Thymus (tissue), 11 donors: ENCODE results near the gene IL9R. TPM values are rescaled to one million over a fixed set of nuclear protein-coding genes. Genes with fewer than 3 reads are reported as not detected.
A peak's percentile ranks its signal among the peaks of the same experiment; 100 is the strongest.
"Not testable (repeated sequence)": the region's sequence is repeated elsewhere in the genome, so short reads cannot be mapped to it uniquely, and the experiment has no call there.

Experiments used
- DNase-seq, 9 donors: peaks; one replicate each; pipeline ENCODE4 v3.0.0-alpha.2; 2013; ENCODE audit warnings: low spot score in 9 of 9, low read depth in 6 of 9, missing footprints in 1 of 9
- H3K27ac ChIP-seq, 2 donors: one replicate each; pipeline ENCODE4 v1.5.1; 2013; ENCODE audit warnings: control low read depth in 1 of 2, low read depth in 1 of 2, low read length in 1 of 2, mild to moderate bottlenecking in 1 of 2, moderate library complexity in 1 of 2
- H3K27me3 ChIP-seq, 2 donors: one replicate each; pipeline ENCODE4 v1.5.1; 2013; ENCODE audit warnings: low read length in 1 of 2; ENCODE audit not compliant: control insufficient read depth in 2 of 2, insufficient read depth in 1 of 2
- H3K36me3 ChIP-seq, 2 donors: one replicate each; pipeline ENCODE4 v1.5.1; 2013; ENCODE audit warnings: low read length in 1 of 2, mild to moderate bottlenecking in 1 of 2, moderate library complexity in 1 of 2; ENCODE audit not compliant: control insufficient read depth in 2 of 2, insufficient read depth in 2 of 2
- H3K4me1 ChIP-seq, 2 donors: one replicate each; pipeline ENCODE4 v1.5.1; 2013; ENCODE audit warnings: low read length in 2 of 2; ENCODE audit not compliant: control insufficient read depth in 2 of 2, insufficient read depth in 2 of 2
- H3K4me3 ChIP-seq, 2 donors: one replicate each; pipeline ENCODE4 v1.5.1; 2013; ENCODE audit warnings: low read length in 2 of 2, control low read depth in 1 of 2, mild to moderate bottlenecking in 1 of 2
- H3K9me3 ChIP-seq, 2 donors: one replicate each; pipeline ENCODE4 v1.5.1; 2013; ENCODE audit warnings: low read length in 1 of 2, mild to moderate bottlenecking in 1 of 2; ENCODE audit not compliant: control insufficient read depth in 2 of 2, insufficient read depth in 1 of 2
- WGBS: extraction: QIAGEN DNeasy Blood & Tissue Kit; methylation state at CpG from one replicate; pipeline ENCODE4 v1.1.7; 2013; 5-methylcytosine and 5-hydroxymethylcytosine counted together
- polyA plus RNA-seq: library from polyadenylated mRNA; stranded (reverse); fragments of 200-250 nt; gene quantifications from one replicate; pipeline ENCODE4 v1.2.3, GENCODE V29; 2013
- total RNA-seq: library from RNA; stranded (reverse); fragments of 120-200 nt; gene quantifications from one replicate; pipeline ENCODE4 v1.2.4, GENCODE V29; 2013
- donor health status: healthy.

Gene IL9R
- total and polyA plus RNA-seq, 2 donors, result 6.9 to 8.9 TPM

- no peaks in the 10 kb centered on the region for H3K27me3 ChIP-seq
- H3K4me3 ChIP-seq, result no peak overlapping the region
- no peaks in the 10 kb centered on the region for H3K4me1 ChIP-seq
- 74% methylated on average over 1 of the region's 1 CpG for WGBS
- H3K36me3 ChIP-seq, result no peaks in the 10 kb centered on the region
- DNase-seq, result no peak
- no peak overlapping the region for H3K27ac ChIP-seq
- no peaks in the 10 kb centered on the region for H3K9me3 ChIP-seq
Measured at GRCh38 chrX:155962906-155963305, 34.6 kb upstream of the IL9R start.

DNA sequence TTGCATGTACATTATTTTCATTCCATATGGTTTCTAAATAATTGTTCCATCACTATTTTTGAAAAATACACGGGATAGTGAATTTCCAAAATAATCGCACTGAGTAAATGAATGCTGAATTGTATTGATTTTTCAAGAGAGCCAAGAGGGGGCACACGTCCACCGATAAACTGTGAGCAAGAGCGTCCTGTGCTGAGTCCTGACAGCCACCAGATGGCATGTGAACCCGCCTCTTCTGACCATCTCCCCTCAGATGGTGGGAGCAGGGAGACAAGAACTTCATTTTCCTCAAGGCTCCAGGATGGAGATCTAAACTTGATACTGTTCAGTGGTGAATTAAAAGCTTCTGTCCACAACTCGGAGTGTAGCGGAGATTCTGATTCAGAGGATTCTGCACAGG is 30.6 kb upstream of the IL9R start:
- H3K27ac ChIP-seq, result no peak overlapping the region
- no peaks in the 10 kb centered on the region for H3K27me3 ChIP-seq
- H3K9me3 ChIP-seq, result no peaks in the 10 kb centered on the region
- peak in 7 of 9 donors; percentile 8 to 64 (median 37) for DNase-seq
- WGBS, result 35% methylated on average over 8 of the region's 8 CpGs
- no peaks in the 10 kb centered on the region for H3K4me1 ChIP-seq
- no peaks in the 10 kb centered on the region for H3K36me3 ChIP-seq
- no peak overlapping the region for H3K4me3 ChIP-seq

- Histone ChIP-seq H3K27me3 (no peaks in the 10 kb centered on the region), H3K9me3 (no peaks in the 10 kb centered on the region), H3K36me3 (no peaks in the 10 kb centered on the region), H3K4me3 (no peak overlapping the region), H3K27ac (no peak overlapping the region), H3K4me1 (no peaks in the 10 kb centered on the region)
- no peak for DNase-seq
- 59% methylated on average over 3 of the region's 3 CpGs for WGBS
Measured at GRCh38 chrX:155967653-155968325, 29.7 kb upstream of the IL9R start.

DNA sequence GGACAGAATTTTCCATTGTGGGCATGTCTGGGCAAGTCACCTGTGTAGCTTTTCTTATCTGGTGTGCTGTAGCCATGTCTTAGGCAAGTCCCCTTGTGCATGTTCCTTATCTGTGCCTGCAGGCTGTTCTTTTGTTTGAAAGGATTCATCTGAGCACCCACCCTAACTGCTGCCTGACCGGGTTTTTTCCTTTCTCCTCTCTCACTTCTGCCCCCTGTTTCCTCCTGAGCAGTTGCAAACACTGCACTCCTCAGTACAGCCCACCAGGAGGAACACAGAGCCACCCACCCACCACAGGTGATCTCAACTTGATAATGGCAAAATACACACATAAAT is 29.2 kb upstream of the IL9R start:
- H3K36me3 ChIP-seq, result no peaks in the 10 kb centered on the region
- no peaks in the 10 kb centered on the region for H3K4me1 ChIP-seq
- H3K9me3 ChIP-seq, result no peaks in the 10 kb centered on the region
- H3K4me3 ChIP-seq, result no peak overlapping the region
- H3K27me3 ChIP-seq, result no peaks in the 10 kb centered on the region
- H3K27ac ChIP-seq, result no peak overlapping the region
- no peak for DNase-seq
- 47% methylated on average over 1 of the region's 1 CpG for WGBS

GRCh38 chrX:155968791-155969190 is 28.7 kb upstream of the IL9R start:
- H3K4me1 ChIP-seq, result no peaks in the 10 kb centered on the region
- H3K9me3 ChIP-seq, result no peaks in the 10 kb centered on the region
- no peak overlapping the region for H3K27ac ChIP-seq
- H3K36me3 ChIP-seq, result no peaks in the 10 kb centered on the region
- WGBS, result 28% methylated on average over 5 of the region's 5 CpGs
- DNase-seq, result no peak
- H3K4me3 ChIP-seq, result no peak overlapping the region
- no peaks in the 10 kb centered on the region for H3K27me3 ChIP-seq

DNA sequence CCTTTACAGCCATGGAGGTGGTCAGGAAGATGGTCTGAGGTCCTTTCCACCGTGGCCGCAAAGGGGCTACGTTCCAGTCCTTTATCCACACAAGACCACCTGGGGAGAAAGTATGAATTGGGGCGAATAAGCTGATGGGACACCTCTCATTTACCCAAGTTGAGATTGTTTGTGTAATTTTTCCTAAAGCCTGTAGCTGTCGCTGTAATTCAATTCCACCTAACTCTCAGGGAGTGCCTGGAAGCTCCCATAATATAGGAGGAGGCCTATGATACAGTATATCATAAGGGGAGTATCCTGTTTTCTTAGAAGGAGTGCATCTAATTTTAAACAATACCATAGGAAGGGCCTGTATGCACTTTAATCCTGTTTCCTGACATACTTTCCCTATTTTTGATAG is 25.8 kb upstream of the IL9R start:
- H3K4me1 ChIP-seq, H3K4me3 ChIP-seq, H3K27ac ChIP-seq, H3K27me3 ChIP-seq, DNase-seq, H3K36me3 ChIP-seq, H3K9me3 ChIP-seq: not testable (repeated sequence)
- 81% methylated on average over 5 of the region's 5 CpGs for WGBS

DNA sequence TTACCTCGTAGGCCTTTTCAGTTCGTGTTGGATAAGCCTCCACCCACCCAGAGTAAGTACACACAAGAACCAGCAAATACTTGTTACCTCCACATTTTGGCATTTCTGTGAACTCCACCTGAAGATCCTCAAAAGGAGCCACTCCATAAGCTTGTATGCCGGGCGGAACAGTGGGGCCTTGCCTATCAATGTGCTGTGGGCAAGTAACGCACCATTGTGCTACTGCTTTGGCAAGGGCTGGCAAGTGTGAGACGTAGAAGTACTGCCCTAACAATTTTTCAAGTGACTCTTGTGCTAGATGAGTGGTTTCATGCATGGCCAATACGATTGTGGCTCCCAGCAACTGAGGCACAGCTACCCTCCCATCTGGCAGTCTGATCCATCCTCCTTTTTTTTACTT is 25.3 kb upstream of the IL9R start:
- H3K27me3 ChIP-seq, H3K36me3 ChIP-seq, H3K4me1 ChIP-seq, H3K27ac ChIP-seq, DNase-seq, H3K4me3 ChIP-seq, H3K9me3 ChIP-seq: not testable (repeated sequence)
- WGBS, result 94% methylated on average over 7 of the region's 7 CpGs

DNA sequence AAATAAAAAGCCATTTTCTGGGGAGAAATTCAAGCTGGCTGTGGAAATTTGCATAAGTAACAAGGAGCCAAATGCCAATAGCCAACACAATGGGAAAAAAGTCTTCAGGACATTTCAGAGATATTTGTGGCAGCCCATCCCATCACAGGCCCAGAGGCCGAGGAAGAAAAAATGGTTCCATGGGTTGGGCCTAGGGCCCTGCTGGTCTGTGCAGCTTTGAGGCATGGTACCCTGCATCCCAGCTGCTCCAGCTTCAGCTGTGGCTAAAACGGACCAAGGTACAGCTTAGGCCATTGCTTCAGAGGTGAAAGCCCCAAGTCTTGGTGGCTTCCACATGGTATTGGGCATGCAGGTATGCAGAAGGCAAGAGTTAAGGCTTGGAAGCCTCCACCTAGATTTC is 14.2 kb upstream of the IL9R start:
- H3K27ac ChIP-seq, result no peak overlapping the region
- DNase-seq, result no peak
- H3K4me3 ChIP-seq, result no peak overlapping the region
- H3K9me3 ChIP-seq, result peaks cover 0 to 6% of the 10 kb centered on the region in 2 donors
- no peaks in the 10 kb centered on the region for H3K36me3 ChIP-seq
- 90% methylated on average over 2 of the region's 2 CpGs for WGBS
- no peaks in the 10 kb centered on the region for H3K27me3 ChIP-seq
- peaks cover 6 to 13% of the 10 kb centered on the region in 2 donors for H3K4me1 ChIP-seq

GRCh38 chrX:155985208-155985607 is 12.3 kb upstream of the IL9R start:
- no peak for DNase-seq
- 75% methylated on average over 2 of the region's 2 CpGs for whole genome bisulfite sequencing
- peaks cover 6 to 13% of the 10 kb centered on the region in 2 donors for H3K4me1 ChIP-seq
- H3K36me3 ChIP-seq, result no peaks in the 10 kb centered on the region
- no peaks in the 10 kb centered on the region for H3K27me3 ChIP-seq
- H3K9me3 ChIP-seq, result peaks cover 0 to 6% of the 10 kb centered on the region in 2 donors
- H3K4me3 ChIP-seq, result no peak overlapping the region
- no peak overlapping the region for H3K27ac ChIP-seq

DNA sequence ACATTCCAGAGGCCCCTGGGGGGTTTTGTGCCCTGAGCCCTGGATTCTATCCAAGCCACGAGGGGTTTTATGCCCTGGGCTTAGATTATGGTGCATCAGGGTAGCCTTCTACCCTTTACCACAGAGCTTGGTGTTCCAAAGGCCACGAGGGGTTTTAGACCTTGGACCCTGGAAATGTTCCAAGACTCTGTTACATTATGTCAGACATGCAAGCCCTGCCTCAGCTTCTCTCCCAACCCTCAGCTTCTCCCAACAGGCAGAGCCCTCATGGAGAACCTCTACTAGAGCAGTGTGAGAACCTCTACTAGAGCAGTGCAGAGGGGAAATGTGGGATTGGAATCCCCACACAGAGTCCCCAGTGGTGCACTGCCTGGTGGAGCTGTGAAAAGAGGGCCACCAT is 10.5 kb upstream of the IL9R start:
- peaks cover 6 to 13% of the 10 kb centered on the region in 2 donors for H3K4me1 ChIP-seq
- 53% methylated on average over 2 of the region's 2 CpGs for WGBS

More for the DNA sequence above, 10.5 kb upstream of the IL9R start:
- H3K27ac ChIP-seq, H3K9me3 ChIP-seq, H3K4me3 ChIP-seq, H3K36me3 ChIP-seq, DNase-seq, H3K27me3 ChIP-seq: not testable (repeated sequence)
